ENCODE measurements around the gene RPUSD3. TPM values are rescaled to one million over a fixed set of nuclear protein-coding genes. Genes with fewer than 3 reads are reported as not detected.
A peak's percentile ranks its signal among the peaks of the same experiment; 100 is the strongest.

Gene RPUSD3
- total and polyA plus RNA-seq, 11 donors, result 25.8 to 68.6 (median 35.6) TPM

GRCh38 chr3:9800529-9800928, 43.3 kb downstream of the RPUSD3 start:
- WGBS, 4 donors, result 80 to 89% (median 89%) methylated on average over 5 of the region's 5 CpGs
- TF ChIP-seq POLR2A (IDR thresholded peaks at IDR 0.05) (no peak), CTCF (IDR thresholded peaks at IDR 0.05) (peak in 2 of 12 donors; percentile 7 to 10)
- no peak for ATAC-seq
- Histone ChIP-seq H3K4me3 (no peak overlapping the region), H3K27me3 (no peaks in the 10 kb centered on the region), H3K9me3 (no peaks in the 10 kb centered on the region), H3K27ac (no peak overlapping the region), H3K4me1 (peaks cover 0 to 23% (median 6%) of the 10 kb centered on the region in 12 donors), H3K36me3 (peaks cover 5 to 99% (median 84%) of the 10 kb centered on the region in 9 donors)
- intact Hi-C loops (cut with DNase I), result no loop called here
- DNase-seq, result no peak

- H3K4me3 ChIP-seq, result no peak overlapping the region
- H3K4me1 ChIP-seq, result peaks cover 0 to 40% (median 17%) of the 10 kb centered on the region in 12 donors
- DNase-seq (no peak), ATAC-seq (no peak)
- 85 to 93% (median 91%) methylated on average over 12 of the region's 12 CpGs for WGBS, 4 donors
- no peaks in the 10 kb centered on the region for H3K9me3 ChIP-seq
- no peak overlapping the region for H3K27ac ChIP-seq
- no peak for TF ChIP-seq POLR2A (IDR thresholded peaks at IDR 0.05)
- TF ChIP-seq CTCF (IDR thresholded peaks at IDR 0.05), result no peak
- peaks cover 5 to 76% (median 66%) of the 10 kb centered on the region in 9 donors for H3K36me3 ChIP-seq
- H3K27me3 ChIP-seq, result no peaks in the 10 kb centered on the region
- intact Hi-C loops (cut with DNase I), result loop anchor here in 2 of 10 donors (10.0 kb wide), 2 partner anchors 47 to 117 kb away; partner anchors contain the start of genes IL17RC (in 1 of the 2) and RPUSD3 (in 1 of the 2)
Observed at GRCh38 chr3:9797196-9797945, 46.4 kb downstream of the RPUSD3 start.

- intact Hi-C loops (cut with DNase I), result loop anchor here in 2 of 10 donors (10.0 kb wide), 2 partner anchors 50 to 120 kb away; partner anchors contain the start of genes IL17RC (in 1 of the 2) and RPUSD3 (in 1 of the 2)
- Histone ChIP-seq H3K27me3 (no peaks in the 10 kb centered on the region), H3K27ac (peak overlapping the region in 1 of 12 donors; percentile 94), H3K36me3 (peaks cover 5 to 62% (median 51%) of the 10 kb centered on the region in 9 donors), H3K4me3 (no peak overlapping the region), H3K9me3 (no peaks in the 10 kb centered on the region), H3K4me1 (peaks cover 0 to 58% (median 24%) of the 10 kb centered on the region in 12 donors)
- TF ChIP-seq CTCF (IDR thresholded peaks at IDR 0.05), result no peak
- TF ChIP-seq POLR2A (IDR thresholded peaks at IDR 0.05), result no peak
- DNase-seq, result no peak
- ATAC-seq, result no peak
- 83 to 90% (median 88%) methylated on average over 5 of the region's 5 CpGs for WGBS, 4 donors
Observed at GRCh38 chr3:9795207-9795606, 48.6 kb downstream of the RPUSD3 start.

GRCh38 chr3:9794400-9794799, 49.4 kb downstream of the RPUSD3 start:
- TF ChIP-seq CTCF (IDR thresholded peaks at IDR 0.05) (no peak), POLR2A (IDR thresholded peaks at IDR 0.05) (no peak)
- ATAC-seq, result no peak
- peak overlapping the region in 1 of 12 donors; percentile 94 for H3K27ac ChIP-seq
- no peaks in the 10 kb centered on the region for H3K27me3 ChIP-seq
- intact Hi-C loops (cut with DNase I), result loop anchor here in 6 of 10 donors (5.0 to 10.0 kb wide), 5 partner anchors 42 to 223 kb away; partner anchors contain the start of genes BRPF1 (in 3 of the 6), IL17RC (in 1 of the 6) and RPUSD3 (in 1 of the 6)
- WGBS, 4 donors, result 95 to 97% (median 97%) methylated on average over 11 of the region's 11 CpGs
- DNase-seq, result no peak
- H3K4me1 ChIP-seq, result peaks cover 0 to 58% (median 24%) of the 10 kb centered on the region in 12 donors
- peaks cover 5 to 61% (median 50%) of the 10 kb centered on the region in 9 donors for H3K36me3 ChIP-seq
- no peaks in the 10 kb centered on the region for H3K9me3 ChIP-seq
- peak overlapping the region in 6 of 12 donors; percentile 74 to 99 (median 92) for H3K4me3 ChIP-seq
